Adipocyte (in vitro differentiated cells): ENCODE results near the gene ENPP4.
"Not testable (repeated sequence)": the region's sequence is repeated elsewhere in the genome, so short reads cannot be mapped to it uniquely, and the experiment has no call there.

Source experiments
- DNase-seq: peaks from one replicate; pipeline ENCODE4 v3.0.0-alpha.2; 2015; ENCODE audit warnings: low read depth
- H3K27me3 ChIP-seq: replicated peaks from 2 replicates; pipeline ENCODE4 v1.7.0; 2013; ENCODE audit warnings: mild to moderate bottlenecking, low read length, moderate library complexity; ENCODE audit not compliant: control insufficient read depth, insufficient read depth
- H3K36me3 ChIP-seq: 2 replicates; pipeline ENCODE4 v1.7.0; 2013; ENCODE audit warnings: low read length, mild to moderate bottlenecking, moderate library complexity; ENCODE audit not compliant: control insufficient read depth, insufficient read depth, severe bottlenecking
- H3K4me1 ChIP-seq: 2 replicates; pipeline ENCODE4 v1.7.0; 2013; ENCODE audit warnings: mild to moderate bottlenecking, low read length, moderate library complexity; ENCODE audit not compliant: control insufficient read depth, insufficient read depth
- H3K4me3 ChIP-seq: 2 replicates; pipeline ENCODE4 v1.7.0; 2013; ENCODE audit warnings: mild to moderate bottlenecking, low read length, moderate library complexity
- H3K9ac ChIP-seq: 2 replicates; pipeline ENCODE4 v1.7.0; 2013; ENCODE audit warnings: mild to moderate bottlenecking, low read length, moderate library complexity
- H3K9me3 ChIP-seq: 2 replicates; pipeline ENCODE4 v1.7.0; 2013; ENCODE audit warnings: mild to moderate bottlenecking, low read length, moderate library complexity; ENCODE audit not compliant: control insufficient read depth

Gene ENPP4

GRCh38 chr6:46131291-46131690, 1.5 kb downstream of the ENPP4 start:
- H3K36me3 ChIP-seq, H3K9me3 ChIP-seq, H3K4me1 ChIP-seq, H3K4me3 ChIP-seq, DNase-seq, H3K9ac ChIP-seq: not testable (repeated sequence)
- H3K27me3 ChIP-seq, result peaks cover 14% of the 10 kb centered on the region

GRCh38 chr6:46134216-46134615, 4.4 kb downstream of the ENPP4 start:
- H3K36me3 ChIP-seq, result no peaks in the 10 kb centered on the region
- H3K4me1 ChIP-seq, result peaks cover 7% of the 10 kb centered on the region
- no peak for DNase-seq
- no peak overlapping the region for H3K4me3 ChIP-seq
- no peaks in the 10 kb centered on the region for H3K9me3 ChIP-seq
- H3K27me3 ChIP-seq, result no peaks in the 10 kb centered on the region
- H3K9ac ChIP-seq, result no peak overlapping the region

GRCh38 chr6:46135176-46135575, 5.4 kb downstream of the ENPP4 start:
- no peak for DNase-seq
- Histone ChIP-seq H3K4me1 (peaks cover 3% of the 10 kb centered on the region), H3K27me3 (no peaks in the 10 kb centered on the region), H3K4me3 (no peak overlapping the region), H3K36me3 (no peaks in the 10 kb centered on the region), H3K9ac (no peak overlapping the region), H3K9me3 (no peaks in the 10 kb centered on the region)

- Histone ChIP-seq H3K9ac (no peak overlapping the region), H3K4me1 (no peaks in the 10 kb centered on the region), H3K36me3 (no peaks in the 10 kb centered on the region), H3K9me3 (no peaks in the 10 kb centered on the region), H3K27me3 (no peaks in the 10 kb centered on the region), H3K4me3 (no peak overlapping the region)
- no peak for DNase-seq
Measured at GRCh38 chr6:46136831-46137230, 7.0 kb downstream of the ENPP4 start.

- H3K27me3 ChIP-seq, result no peaks in the 10 kb centered on the region
- H3K9ac ChIP-seq, result no peak overlapping the region
- H3K4me3 ChIP-seq, result no peak overlapping the region
- no peaks in the 10 kb centered on the region for H3K4me1 ChIP-seq
- no peak for DNase-seq
- no peaks in the 10 kb centered on the region for H3K9me3 ChIP-seq
- no peaks in the 10 kb centered on the region for H3K36me3 ChIP-seq
Measured at GRCh38 chr6:46137387-46137786, 7.6 kb downstream of the ENPP4 start.

GRCh38 chr6:46138281-46138680, 8.5 kb downstream of the ENPP4 start:
- Histone ChIP-seq H3K4me1 (no peaks in the 10 kb centered on the region), H3K36me3 (peaks cover 1% of the 10 kb centered on the region)
- no peak for DNase-seq

GRCh38 chr6:46144270-46144669, 14.5 kb downstream of the ENPP4 start:
- no peak overlapping the region for H3K9ac ChIP-seq
- H3K4me3 ChIP-seq, result no peak overlapping the region
- H3K4me1 ChIP-seq, result no peaks in the 10 kb centered on the region
- no peaks in the 10 kb centered on the region for H3K27me3 ChIP-seq
- H3K9me3 ChIP-seq, result no peaks in the 10 kb centered on the region
- H3K36me3 ChIP-seq, result peaks cover 3% of the 10 kb centered on the region
- no peak for DNase-seq

More at GRCh38 chr6:46138281-46138680, 8.5 kb downstream of the ENPP4 start:
- H3K27me3 ChIP-seq, result no peaks in the 10 kb centered on the region
- no peak overlapping the region for H3K9ac ChIP-seq
- no peak overlapping the region for H3K4me3 ChIP-seq
- no peaks in the 10 kb centered on the region for H3K9me3 ChIP-seq

GRCh38 chr6:46149066-46149465, 19.3 kb downstream of the ENPP4 start:
- not testable (repeated sequence) for DNase-seq

GRCh38 chr6:46156701-46157100, 26.9 kb downstream of the ENPP4 start:
- Histone ChIP-seq H3K36me3 (no peaks in the 10 kb centered on the region), H3K4me3 (no peak overlapping the region), H3K9ac (no peak overlapping the region), H3K9me3 (peaks cover 4% of the 10 kb centered on the region), H3K27me3 (no peaks in the 10 kb centered on the region), H3K4me1 (no peaks in the 10 kb centered on the region)
- no peak for DNase-seq

More at GRCh38 chr6:46149066-46149465, 19.3 kb downstream of the ENPP4 start:
- not testable (repeated sequence) for H3K27me3 ChIP-seq, H3K4me3 ChIP-seq, H3K9ac ChIP-seq, H3K36me3 ChIP-seq, H3K9me3 ChIP-seq, H3K4me1 ChIP-seq

GRCh38 chr6:46159229-46159628, 29.4 kb downstream of the ENPP4 start:
- H3K27me3 ChIP-seq, result no peaks in the 10 kb centered on the region
- peaks cover 4% of the 10 kb centered on the region for H3K9me3 ChIP-seq
- H3K4me3 ChIP-seq, result no peak overlapping the region
- H3K9ac ChIP-seq, result no peak overlapping the region
- H3K4me1 ChIP-seq, result no peaks in the 10 kb centered on the region
- no peaks in the 10 kb centered on the region for H3K36me3 ChIP-seq
- DNase-seq, result no peak

GRCh38 chr6:46160102-46160501, 30.3 kb downstream of the ENPP4 start:
- Histone ChIP-seq H3K36me3 (no peaks in the 10 kb centered on the region), H3K27me3 (no peaks in the 10 kb centered on the region), H3K4me1 (no peaks in the 10 kb centered on the region), H3K9ac (no peak overlapping the region), H3K9me3 (peaks cover 4% of the 10 kb centered on the region), H3K4me3 (no peak overlapping the region)
- peak; percentile 1 for DNase-seq
